Measurements from ENCODE around the gene MPV17L.
"Not testable (repeated sequence)": the region's sequence is repeated elsewhere in the genome, so short reads cannot be mapped to it uniquely, and the experiment has no call there.

The MPV17L gene

DNA sequence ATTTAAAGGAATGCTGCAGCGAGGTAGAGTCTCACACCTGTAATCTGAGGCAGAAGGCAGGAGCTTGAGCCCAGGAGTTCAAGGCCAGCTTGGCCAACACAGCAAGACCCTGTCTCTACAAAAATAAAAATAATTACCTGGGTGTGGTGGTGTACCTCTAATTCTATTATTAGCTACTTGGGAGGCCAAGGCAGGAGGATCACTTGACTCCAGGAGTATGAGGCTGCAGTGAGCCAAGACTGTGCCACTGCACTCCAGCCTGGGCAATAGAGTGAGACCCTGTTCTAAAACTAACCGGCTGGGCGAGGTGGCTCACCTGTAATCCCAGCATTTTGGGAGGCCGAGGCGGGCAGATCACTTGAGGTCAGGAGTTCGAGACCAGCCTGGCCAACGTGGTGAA, 57.7 kb downstream of the MPV17L start:
- DNase-seq = not testable (repeated sequence)

DNA sequence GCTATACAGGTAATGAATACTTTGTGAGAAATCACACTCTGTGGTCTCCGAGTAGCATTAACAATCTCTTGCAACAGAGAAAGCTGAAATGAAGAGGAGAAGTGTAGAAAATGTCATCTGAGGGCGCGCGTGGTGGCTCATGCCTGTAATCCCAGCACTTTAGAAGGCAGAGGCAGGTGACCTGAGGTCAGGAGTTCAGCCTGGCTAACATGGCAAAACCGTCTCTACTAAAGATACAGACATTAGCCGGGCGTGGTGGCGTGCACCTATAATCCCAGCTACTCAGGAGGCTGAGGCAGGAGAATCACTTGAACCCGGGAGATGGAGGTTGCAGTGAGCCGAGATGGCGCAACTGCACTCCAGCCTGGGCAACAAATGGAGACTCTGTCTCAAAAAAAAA, 59.4 kb downstream of the MPV17L start:
- DNase-seq = not testable (repeated sequence)

DNA sequence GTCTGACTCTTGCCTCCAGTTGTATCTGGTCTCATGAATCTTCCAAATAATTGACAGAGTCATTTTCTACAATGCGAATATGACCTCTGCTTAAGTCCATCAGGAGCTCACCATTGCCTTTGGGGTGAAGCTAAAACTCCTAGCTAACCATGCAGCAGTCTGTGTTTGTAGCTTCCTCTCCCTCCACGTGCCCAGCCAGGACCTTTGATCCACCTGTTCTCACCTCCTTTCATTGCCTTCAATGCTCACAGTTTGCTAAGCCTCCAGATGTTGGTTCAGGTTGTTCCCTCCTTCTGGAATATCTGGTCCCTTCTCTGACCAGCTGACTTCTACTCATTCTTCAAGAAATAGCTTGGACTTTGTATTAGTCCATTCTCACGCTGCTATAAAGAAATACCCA, 61.8 kb downstream of the MPV17L start:
- no peak for DNase-seq

DNA sequence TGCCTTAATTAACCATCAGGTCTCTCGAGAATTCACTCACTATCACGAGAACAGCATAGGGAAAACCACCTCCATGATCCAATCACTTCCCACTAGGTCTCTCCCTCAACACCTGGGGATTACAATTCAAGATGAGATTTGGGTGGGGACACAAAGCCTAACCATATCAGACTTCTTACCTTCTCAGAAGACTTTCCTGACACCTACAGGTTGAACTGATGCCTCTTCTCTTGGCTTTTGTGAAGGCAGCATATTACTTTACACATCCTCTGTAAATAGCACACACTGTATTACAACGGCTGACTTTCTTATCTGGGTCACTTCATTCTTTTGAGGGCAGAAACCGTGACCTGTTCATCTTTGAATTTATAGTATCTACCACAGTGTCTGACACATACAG, 62.4 kb downstream of the MPV17L start:
- DNase-seq = no peak

DNA sequence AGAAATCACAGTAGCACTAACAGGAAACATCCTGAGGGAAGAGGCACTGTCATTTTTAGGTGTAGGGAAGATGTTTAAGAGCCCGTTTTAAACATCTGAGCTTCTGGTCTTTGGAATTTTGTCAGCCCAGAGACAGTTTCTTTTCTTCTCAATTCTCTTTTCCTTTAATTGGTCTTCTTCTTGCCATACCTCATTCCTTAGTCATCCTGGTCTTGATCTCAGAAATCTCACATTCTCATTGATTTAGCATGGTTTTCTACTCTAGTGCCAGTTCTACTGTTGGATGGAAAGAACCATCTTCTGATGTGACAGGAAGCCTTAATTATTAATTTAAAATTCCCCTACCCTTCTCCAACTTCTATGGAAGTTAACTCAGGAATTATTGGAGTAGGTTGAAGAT, 64.2 kb downstream of the MPV17L start:
- DNase-seq = no peak

DNA sequence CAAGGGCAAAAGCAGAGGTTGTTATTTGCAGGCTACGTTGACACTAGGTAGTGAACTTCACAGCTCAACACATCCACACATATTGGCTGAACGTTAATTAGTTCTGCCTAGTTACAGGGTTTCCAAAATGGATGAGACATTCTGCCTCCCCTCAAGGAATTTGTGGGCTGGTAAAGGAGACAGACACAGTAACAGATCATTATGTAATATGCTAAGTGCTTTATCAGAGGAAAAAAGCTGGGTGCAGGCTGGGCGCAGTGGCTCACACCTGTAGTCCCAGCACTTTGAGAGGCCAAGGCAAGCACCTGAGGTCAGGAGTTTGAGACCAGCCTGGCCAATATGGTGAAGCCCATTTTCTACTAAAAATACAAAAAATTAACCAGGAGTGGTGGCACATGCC, 65.0 kb downstream of the MPV17L start:
- no peak for DNase-seq

DNA sequence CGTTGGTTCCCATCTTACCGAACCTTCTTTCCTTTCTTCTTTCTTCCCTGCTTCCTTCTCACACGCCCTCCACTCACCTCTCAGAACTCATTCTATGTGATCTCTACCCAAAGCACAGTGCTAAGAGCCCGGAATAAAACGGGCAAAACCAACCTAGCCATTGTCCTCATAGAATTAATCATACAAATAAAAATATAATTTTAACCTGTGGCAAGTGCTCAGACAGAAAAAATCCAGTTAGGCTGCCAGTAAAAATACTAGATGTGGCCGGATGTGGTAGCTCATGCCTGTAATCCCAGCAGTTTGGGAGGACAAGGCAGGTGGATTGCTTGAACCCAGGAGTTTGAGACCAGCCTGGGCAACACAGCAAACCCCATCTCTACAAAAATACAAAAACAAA, 65.8 kb downstream of the MPV17L start:
- no peak for DNase-seq

Measured in NCI-H1105 treated with DMSO at 0.1 percent for 48 hours (cell line).